Dermis microvascular lymphatic vessel endothelial cell (primary cell): ENCODE data around the gene CAMTA1. TPM values are rescaled to one million over a fixed set of nuclear protein-coding genes. Genes with fewer than 3 reads are reported as not detected.

ENCODE experiments used
- DNase-seq, 2 donors: peaks; one replicate each; pipeline versions ENCODE4 v3.0.0 to v3.0.0-alpha.2; 2010; ENCODE audit warnings: low read depth in 2 of 2
- total RNA-seq: library from RNA; depleted of rRNA; stranded (reverse); fragments of >200 nt; gene quantifications from 2 replicates; pipeline ENCODE4 v1.2.1, GENCODE V29; 2014

Gene CAMTA1
- total RNA-seq, 1 donor from 2014 or later: 33.9 TPM

DNA sequence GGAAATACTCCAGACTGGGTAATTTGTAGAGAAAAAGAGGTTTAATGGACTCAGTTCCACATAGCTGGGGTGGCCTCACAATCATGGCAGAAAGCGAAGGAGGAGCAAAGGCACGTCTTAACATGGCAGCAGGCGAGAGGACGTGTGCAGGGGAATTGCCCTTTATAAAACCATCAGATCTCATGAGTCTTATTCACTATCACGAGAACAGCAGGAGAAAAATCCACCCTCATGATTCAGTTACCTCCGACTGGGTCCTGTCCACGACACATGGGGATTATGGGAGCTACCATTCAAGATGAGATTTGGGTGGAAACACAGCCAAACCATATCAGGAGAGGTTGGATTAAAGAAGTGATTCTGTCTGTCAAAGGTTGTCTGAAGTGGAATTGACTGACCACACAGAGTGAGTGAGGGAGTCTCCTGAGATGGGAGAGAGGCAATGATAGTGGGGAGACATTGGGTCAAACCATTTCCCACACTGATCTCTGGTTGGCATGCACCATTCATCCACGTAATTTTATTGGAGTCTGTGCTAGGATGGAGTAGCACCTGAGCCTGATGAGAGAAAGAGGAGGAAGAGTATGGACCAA lies 927.6 kb downstream of the CAMTA1 start:
- no peak for DNase-seq

DNA sequence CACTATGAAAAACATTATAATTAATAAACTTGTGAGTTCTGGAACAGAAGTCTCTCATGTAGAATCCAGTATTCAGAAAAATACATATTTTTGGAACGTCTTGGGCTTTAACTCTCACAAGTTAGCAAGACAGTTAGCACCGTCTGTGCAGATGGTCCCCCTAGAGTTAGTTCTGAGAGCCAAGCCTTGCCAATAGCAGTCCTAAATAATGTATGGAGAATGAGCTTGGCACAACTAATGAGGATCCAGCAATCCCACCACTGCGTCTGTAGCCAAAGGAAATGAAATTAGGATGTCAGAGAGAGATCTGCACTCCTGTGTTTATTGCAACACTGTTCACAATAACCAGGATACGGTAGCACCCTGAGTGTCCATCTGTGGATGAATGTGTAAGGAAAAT lies 931.3 kb downstream of the CAMTA1 start:
- DNase-seq: no peak

DNA sequence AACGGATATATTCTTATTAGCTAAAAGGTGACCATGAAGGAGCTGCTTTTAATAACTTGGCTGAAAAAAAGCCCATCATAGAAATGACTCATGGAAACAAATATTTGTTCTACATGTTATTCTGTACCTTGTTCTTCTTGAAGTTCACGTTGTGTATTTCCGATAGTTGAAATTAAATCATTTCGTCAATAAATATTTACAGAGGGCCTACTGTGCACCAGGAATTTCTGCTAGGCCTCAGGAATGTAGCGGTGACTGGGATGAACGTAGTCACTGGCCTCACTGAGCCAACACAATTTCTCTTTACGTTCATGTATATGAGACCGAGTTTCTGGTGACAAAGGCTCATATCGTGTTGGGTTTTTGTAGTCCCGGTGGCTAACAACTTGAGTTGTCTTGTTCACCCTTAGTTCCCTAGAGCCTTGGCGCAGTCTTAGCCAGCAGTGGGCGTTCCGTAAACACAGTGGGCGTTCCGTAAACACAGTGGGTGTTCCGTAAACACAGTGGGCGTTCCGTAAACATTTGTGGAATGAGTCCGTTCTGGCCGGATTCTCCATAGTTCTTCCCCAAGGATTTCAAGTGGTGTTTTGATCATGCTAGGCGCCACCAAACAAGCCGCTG lies 932.6 kb downstream of the CAMTA1 start:
- no peak for DNase-seq

DNA sequence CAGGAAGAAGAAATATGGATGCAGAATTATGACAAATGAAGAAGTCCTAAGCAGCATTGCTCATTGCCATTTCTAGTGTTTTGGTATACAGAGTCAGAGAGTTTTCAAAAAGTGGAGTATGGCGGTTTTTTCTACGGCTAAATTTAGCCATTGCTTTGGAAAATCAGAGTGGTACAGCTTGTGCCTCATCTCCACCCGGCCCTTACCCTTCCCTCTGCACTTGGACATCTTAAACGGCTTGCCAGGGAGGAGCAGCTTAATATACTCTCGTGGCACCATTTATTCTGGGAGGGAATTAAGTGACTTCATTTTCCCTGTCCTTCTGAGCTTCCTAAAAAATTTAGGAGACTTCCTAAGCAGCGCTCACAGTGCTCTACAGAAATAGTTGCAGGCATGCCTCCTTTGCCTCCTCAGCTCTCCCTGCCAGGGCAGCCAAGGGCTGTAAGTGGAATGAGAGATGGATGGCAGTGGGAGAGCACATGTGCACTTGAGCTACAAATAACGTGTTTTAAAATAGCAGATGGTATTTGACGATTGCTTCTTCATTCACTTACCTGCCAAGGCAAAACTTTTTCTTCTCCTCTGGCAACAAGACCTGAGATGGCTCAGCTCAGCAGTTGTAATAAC lies 934.3 kb downstream of the CAMTA1 start:
- no peak for DNase-seq

DNA sequence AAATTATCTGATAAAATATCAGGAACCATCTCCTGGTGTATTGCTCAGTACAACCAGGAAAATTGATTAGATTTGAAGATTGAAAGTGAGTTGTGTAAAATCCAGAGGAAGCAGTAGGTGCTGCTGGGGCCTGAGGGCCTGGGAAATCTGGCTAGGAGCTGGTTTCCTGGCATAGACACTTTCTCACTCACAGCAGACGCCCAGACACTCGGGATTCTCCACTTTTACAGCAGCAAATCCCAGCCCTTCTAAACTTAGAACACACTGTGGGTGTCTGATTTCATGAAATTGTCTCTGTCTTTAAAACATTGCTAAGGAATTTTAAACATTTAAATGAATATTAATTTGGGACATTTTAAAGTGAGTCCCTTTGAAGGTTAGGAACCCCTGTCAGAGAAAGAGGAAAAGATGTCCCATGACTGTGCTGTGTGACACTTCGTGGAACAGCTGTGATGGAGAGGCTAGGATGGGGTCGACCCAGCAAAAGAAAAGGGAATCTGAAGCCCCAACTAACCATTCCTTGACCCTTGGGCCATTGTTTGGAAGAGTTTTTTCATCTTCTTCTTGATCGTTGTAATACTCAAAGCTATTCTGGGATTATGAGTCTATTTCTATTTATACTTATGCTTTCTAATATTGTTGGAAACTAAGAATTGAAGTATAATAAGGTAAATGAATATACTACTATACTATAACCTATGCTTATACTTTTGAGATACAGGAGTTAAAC lies 936.9 kb downstream of the CAMTA1 start:
- DNase-seq: no peak

DNA sequence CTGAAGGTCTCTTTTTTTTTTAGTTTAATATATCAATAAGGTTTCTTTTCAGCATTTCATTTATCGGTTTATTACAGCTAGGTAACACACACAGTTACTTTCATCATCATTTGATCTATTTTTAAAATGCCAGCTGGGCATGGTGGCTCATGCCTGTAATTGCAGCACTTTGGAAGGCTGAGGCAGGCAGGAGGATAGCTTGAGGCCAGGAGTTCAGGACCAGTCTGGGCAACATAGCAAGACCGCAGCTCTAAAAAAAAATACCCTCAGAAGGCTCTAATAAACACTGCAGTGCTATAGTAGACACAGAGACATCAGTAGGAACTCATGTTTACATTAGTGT lies 937.4 kb downstream of the CAMTA1 start:
- no peak for DNase-seq

DNA sequence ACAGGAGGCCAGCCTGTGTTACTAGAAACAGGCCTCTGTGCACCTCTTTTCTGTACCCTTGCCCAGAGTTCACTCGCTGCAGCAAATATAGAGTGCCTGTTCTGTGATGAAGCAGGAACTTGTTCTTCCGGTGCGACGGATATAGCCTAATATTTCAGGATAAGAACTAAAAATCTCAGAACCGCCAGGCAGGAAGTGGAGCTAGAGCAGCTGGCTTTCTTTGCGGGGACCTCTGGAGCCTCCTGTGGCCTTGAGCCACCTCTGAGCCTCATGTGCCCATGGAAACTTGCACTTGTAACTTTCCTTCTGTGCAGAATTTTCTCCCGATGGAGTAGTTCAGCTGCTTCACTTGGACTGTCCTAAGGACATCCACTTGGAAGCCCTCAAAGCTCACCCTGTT lies 941.4 kb downstream of the CAMTA1 start:
- DNase-seq: peak in 1 of 2 donors; percentile 7

DNA sequence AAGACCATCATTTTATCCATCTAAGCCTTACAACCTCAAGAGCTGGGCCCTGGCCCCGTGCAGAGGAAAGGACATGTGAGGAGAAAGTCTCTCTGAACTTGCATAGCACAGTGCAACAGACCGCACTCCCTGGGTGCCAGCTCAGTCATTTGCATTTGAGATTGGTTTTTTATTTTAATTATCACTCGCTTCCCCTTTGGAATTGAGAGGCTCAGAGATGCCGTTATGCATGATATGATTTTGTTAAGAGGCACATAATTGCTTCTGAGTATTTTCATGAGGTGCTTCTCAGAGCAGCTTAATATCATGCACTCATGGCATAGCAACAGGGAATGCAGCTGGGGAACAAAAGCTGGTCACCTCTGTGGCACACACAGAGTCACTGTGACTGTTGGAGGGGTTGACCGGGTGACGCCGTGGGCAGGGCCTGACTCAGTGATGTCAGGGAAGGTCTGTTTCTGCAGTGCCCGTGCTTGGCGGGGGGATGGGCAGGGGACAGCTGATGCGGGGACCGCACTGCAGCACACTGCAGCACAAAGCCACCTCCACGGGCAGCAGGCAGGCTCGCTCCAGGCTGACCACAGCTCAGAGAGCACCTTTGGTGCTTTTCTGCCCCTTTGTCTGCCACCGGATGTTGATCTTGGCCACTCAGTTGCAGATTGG lies 942.7 kb downstream of the CAMTA1 start:
- no peak for DNase-seq

DNA sequence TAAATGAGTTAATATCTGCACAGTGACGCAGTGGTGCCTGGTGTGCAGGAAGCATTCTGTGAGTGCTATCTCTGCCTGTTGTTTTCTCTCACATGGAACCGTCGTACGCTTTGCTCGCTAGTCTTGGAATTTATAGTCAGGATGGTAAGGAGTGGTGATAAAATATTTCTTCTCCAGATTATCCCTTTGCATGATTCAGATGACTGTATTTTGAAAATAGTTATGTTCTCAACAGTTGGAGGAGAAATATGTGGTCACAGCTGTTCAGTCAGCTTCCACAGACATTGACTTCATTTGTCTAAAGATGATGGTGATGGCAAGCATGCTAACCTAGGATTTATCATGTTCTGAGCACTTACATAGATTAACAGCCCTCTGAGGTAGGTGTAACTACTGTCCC lies 944.5 kb downstream of the CAMTA1 start:
- no peak for DNase-seq

DNA sequence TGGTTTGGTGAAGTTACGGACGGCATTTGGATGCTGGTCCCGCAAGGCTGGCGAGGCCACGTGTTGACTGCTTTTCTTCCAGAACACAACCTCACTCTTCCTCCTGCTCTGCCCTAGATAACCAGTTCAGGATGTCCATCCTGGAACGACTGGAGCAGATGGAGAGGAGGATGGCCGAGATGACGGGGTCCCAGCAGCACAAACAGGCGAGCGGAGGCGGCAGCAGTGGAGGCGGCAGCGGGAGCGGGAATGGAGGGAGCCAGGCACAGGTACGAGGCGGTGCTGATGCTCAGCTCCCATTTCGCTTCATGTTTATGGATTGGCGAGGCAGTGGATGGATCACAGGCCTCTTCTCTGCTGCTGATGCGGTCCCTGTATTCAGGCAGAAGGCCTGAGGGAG lies 947.1 kb downstream of the CAMTA1 start:
- no peak for DNase-seq

DNA sequence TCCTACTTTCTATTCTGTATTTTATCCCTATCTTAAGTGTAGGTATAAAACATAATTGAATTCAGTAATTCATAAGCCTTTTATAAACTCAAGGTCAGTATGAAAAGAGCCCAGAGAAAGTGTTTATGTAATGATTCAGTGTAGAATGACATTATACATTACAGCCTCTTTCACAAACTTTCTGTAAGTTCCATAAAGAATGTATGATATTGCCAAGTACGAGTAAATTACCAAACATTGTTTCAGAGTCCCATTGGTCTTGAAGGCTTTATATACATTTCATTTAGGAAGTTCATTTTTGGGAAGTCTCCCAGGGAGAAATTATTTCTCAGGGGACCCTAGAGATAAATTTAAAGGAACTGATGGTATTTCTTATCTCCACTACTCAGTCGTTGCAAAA lies 948.0 kb downstream of the CAMTA1 start:
- no peak for DNase-seq

DNA sequence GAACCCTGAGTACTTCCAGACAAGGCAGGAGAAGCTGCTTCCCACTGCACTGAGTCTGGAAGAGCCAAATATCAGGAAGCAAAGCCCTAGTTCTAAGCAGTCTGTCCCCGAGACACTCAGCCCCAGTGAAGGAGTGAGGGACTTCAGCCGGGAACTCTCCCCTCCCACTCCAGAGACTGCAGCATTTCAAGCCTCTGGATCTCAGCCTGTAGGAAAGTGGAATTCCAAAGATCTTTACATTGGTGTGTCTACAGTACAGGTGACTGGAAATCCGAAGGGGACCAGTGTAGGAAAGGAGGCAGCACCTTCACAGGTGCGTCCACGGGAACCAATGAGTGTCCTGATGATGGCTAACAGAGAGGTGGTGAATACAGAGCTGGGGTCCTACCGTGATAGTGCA lies 952.8 kb downstream of the CAMTA1 start:
- no peak for DNase-seq

DNA sequence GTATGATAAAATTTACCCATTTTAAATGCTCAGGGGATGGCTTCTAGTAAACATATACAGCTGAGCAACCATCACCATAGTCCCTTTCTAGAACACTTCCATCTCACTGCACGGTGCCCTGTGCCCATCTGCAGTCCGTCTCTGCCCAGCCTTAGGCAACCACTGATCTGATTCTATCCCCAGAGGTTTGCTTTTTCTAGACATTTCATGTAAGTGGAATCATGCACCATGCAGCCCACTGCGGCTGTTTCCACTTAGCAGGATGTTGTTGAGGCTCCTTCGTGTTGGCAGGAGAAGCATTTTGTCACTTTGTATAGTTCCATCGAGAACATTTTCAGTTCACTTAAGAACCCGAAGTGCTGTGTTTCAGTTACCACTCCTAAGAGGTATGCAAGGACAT lies 958.1 kb downstream of the CAMTA1 start:
- DNase-seq: no peak

DNA sequence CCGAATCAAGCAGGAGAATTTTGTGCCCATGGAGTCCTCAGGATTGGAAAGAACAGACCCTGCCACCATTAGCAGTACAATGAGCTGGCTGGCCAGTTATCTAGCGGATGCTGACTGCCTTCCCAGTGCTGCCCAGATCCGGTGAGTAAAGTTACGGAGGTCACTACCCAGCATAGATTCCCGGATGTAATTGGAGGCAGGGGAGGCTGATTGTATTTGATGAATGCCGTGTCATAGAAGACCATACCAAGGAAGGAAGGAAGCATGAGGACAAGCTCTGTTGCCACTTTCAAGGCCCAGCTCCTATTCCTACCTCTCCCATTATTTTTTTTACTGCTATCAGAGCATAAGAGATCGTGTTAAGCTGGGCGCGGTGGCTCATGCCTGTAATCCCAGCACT lies 959.6 kb downstream of the CAMTA1 start:
- DNase-seq: peak in 1 of 2 donors; percentile 51

DNA sequence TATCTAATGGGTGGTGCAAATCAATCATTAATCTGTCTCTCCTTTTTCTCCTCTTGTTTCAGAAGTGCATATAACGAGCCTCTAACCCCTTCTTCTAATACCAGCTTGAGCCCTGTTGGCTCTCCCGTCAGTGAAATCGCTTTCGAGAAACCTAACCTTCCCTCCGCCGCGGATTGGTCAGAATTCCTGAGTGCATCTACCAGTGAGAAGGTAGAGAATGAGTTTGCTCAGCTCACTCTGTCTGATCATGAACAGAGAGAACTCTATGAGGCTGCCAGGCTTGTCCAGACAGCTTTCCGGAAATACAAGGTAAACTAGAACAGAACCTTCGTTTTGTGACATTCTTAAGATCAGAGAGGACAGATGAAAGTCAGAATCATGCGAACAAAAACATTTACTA lies 960.5 kb downstream of the CAMTA1 start:
- DNase-seq: no peak

DNA sequence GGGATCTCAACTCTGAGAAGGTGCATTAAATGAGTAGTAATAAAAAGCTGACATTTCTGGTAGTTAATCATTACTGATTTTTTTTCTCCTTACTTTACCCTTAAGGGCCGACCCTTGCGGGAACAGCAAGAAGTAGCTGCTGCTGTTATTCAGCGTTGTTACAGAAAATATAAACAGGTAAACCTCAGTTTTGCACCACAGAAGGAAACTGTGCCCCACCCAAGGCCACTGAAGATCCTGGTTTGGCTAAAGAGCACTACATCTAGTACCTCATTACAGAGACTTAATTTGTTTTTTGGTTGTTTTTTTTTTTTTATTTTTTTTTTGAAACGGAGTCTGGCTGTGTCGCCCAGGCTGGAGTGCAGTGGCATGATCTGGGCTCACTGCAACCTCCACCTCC lies 962.4 kb downstream of the CAMTA1 start:
- DNase-seq: no peak

DNA sequence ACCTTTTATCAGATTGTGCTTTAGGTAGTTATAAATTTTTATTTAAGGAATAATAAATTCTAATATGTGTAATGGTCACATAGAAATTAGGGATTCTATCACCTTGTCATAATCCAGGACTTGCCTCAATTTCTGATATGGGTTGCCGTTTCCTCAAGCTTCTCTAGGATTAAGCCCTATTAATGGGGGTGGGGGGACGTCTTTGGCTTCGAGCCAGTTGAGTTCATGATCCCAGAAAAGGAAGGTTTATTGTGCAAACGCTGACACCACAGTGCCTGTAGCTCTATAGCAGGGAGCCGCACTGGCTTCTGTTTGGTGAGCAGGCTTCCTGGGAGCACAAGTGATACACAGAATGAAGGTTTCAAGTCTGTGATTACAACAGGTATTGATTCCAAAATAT lies 963.9 kb downstream of the CAMTA1 start:
- DNase-seq: no peak

DNA sequence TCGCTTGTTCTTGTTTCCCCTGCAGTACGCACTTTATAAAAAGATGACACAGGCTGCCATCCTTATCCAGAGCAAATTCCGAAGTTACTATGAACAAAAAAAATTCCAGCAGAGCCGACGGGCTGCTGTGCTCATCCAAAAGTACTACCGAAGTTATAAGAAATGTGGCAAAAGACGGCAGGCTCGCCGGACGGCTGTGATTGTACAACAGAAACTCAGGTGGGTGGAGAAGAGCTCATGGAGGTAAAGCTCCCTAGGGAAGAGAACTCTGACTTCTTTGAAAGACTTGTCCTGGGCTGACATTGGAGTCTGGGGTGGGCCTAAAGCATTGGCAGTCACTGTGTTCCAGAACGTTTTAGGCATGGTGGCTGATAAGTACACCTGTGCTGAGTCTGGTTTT lies 965.9 kb downstream of the CAMTA1 start:
- no peak for DNase-seq

DNA sequence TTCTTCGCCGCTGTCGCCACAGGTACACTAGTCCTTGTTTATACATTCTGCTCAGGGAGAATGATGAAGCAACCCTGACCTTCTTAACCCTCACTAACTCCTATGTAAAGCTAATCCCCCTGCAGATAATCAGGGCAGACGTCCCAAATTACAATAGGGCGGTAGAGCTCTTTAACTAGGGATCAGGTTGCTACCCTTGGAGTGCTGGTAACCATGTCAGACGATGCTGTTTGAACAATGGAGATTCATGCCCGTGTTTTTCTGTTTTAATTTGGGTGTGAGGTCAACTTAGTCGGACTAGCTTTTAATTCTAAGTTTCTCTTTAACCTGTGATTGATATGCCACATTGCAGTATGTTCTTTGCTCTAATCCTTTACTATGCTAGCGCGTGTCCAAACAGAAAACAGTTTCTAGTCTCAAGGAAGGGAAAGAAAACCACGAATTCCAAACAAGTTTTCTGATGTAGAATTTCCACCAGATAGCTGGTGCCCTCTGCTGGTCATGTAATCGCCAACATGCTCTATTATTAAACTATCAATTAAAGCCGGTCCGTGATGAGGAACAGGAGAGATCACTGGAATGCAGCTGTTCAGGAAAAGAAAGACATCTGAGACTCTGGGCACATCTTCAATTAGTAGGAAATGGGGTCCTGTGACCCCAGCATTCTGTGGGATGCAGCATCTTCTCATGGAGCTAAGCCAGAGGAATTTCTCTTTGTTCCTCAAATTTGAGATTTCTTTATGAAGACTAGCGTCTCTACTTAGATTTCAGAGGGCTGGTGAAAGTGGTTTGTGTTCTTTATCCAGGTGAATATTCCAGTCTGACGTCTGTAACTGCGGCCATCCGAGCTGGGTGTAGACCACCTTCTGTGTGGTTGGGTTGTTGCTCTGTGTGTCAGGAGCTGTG lies 967.5 kb downstream of the CAMTA1 start:
- peak; percentile 48 to 70 for DNase-seq

DNA sequence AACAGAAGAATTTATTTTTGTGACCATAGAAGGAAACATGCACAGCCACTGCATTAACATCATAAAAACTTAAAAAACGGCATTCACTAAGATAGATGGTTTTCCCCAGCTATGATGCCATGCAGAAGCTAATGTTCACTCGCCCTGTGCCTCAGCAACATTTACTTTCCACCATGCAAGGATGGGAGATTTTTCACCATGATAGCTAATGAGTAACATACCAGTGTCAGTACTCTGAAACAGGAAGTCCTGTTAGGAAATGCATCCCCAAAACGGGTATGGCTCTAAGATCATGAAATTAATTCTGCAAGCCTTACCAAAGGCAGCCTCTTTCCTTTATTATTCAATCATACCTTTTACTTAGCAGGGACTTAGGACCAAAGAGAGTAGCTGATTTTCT lies 968.4 kb downstream of the CAMTA1 start:
- DNase-seq: no peak

DNA sequence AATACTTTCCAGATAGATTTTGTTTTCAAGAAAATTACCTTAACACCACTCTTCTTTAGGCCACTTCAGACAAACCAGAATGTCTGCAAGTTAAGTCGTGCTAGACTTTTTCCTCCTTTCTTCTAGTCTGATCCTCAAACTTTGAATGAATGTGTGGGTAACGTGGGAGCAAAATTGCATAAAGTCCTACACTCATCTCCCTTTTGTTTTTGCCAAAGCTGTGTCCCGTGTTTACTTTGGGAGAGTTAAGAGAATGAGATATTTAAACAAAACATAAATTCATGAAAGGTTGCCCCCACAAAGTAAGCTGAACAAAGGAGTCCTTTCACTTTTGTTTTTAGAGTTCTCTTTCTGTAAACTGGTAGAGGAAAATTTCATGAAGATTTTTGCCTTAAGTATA lies 969.0 kb downstream of the CAMTA1 start:
- no peak for DNase-seq
